Activated CD8-positive, alpha-beta memory T cell treated with anti-CD3 and anti-CD28 coated beads, Interleukin-2, amount 50 U/mL, for 24 hours (primary cell): ENCODE results near the gene FNDC3A.

Source experiments
- DNase-seq: peaks from one replicate; pipeline ENCODE4 v3.0.0-alpha.2; 2020; ENCODE audit errors: extremely low read depth

The FNDC3A gene

GRCh38 chr13:49253310-49253709, 277.6 kb downstream of the FNDC3A start:
- DNase-seq: no peak

- DNase-seq: no peak
Measured at GRCh38 chr13:49254007-49254406, 278.3 kb downstream of the FNDC3A start.

- no peak for DNase-seq
Measured at GRCh38 chr13:49256841-49257240, 281.1 kb downstream of the FNDC3A start.

GRCh38 chr13:49258089-49258796, 282.5 kb downstream of the FNDC3A start:
- DNase-seq: no peak
